Measurements from ENCODE around the gene ZNF554. TPM values are rescaled to one million over a fixed set of nuclear protein-coding genes. Genes with fewer than 3 reads are reported as not detected.
"Not testable (repeated sequence)": the region's sequence is repeated elsewhere in the genome, so short reads cannot be mapped to it uniquely, and the experiment has no call there.

ZNF554 gene
- total and polyA plus RNA-seq, 4 donors: 0.38 to 6.1 (median 3.9) TPM

GRCh38 chr19:2790194-2790556 is 29.5 kb upstream of the ZNF554 start:
- WGBS, 2 donors: 91 to 96% methylated on average over 14 of the region's 14 CpGs

GRCh38 chr19:2790557-2791271 is 29.0 kb upstream of the ZNF554 start:
- Histone ChIP-seq H3K4me3 (ENCODE audit: low read length in 2 of 2) (no peak overlapping the region), H3K9me3 (ENCODE audit: control insufficient read depth, low read length) (no peaks in the 10 kb centered on the region), H3K27ac (ENCODE audit: low read depth in 1 of 2, low read length in 2 of 2) (no peak overlapping the region), H3K4me1 (ENCODE audit: control insufficient read depth in 1 of 2, insufficient read depth in 2 of 2, low read length in 2 of 2) (no peaks in the 10 kb centered on the region), H3K27me3 (ENCODE audit: control insufficient read depth in 1 of 2, insufficient read depth in 2 of 2, low read length in 1 of 2) (no peaks in the 10 kb centered on the region), H3K36me3 (ENCODE audit: control insufficient read depth in 1 of 2, insufficient read depth in 2 of 2, low read length in 1 of 2) (no peaks in the 10 kb centered on the region)
- DNase-seq (no peak), ATAC-seq (ENCODE audit: low FRiP score) (no peak)
- intact Hi-C loops (cut with DNase I): no loop called here
- WGBS, 2 donors: 93 to 95% methylated on average over 31 to 32 of the region's 32 CpGs

More at GRCh38 chr19:2790194-2790556, 29.5 kb upstream of the ZNF554 start:
- no peak for DNase-seq
- Histone ChIP-seq H3K36me3 (ENCODE audit: control insufficient read depth in 1 of 2, insufficient read depth in 2 of 2, low read length in 1 of 2) (no peaks in the 10 kb centered on the region), H3K4me1 (ENCODE audit: control insufficient read depth in 1 of 2, insufficient read depth in 2 of 2, low read length in 2 of 2) (no peaks in the 10 kb centered on the region), H3K27ac (ENCODE audit: low read depth in 1 of 2, low read length in 2 of 2) (no peak overlapping the region), H3K9me3 (ENCODE audit: control insufficient read depth, low read length) (no peaks in the 10 kb centered on the region), H3K4me3 (ENCODE audit: low read length in 2 of 2) (no peak overlapping the region), H3K27me3 (ENCODE audit: control insufficient read depth in 1 of 2, insufficient read depth in 2 of 2, low read length in 1 of 2) (no peaks in the 10 kb centered on the region)
- intact Hi-C loops (cut with DNase I): no loop called here
- no peak for ATAC-seq (ENCODE audit: low FRiP score)

- DNase-seq (no peak), ATAC-seq (ENCODE audit: low FRiP score) (no peak)
- Histone ChIP-seq H3K36me3 (ENCODE audit: control insufficient read depth in 1 of 2, insufficient read depth in 2 of 2, low read length in 1 of 2) (no peaks in the 10 kb centered on the region), H3K9me3 (ENCODE audit: control insufficient read depth, low read length) (no peaks in the 10 kb centered on the region), H3K4me3 (ENCODE audit: low read length in 2 of 2) (no peak overlapping the region), H3K27ac (ENCODE audit: low read depth in 1 of 2, low read length in 2 of 2) (no peak overlapping the region), H3K27me3 (ENCODE audit: control insufficient read depth in 1 of 2, insufficient read depth in 2 of 2, low read length in 1 of 2) (no peaks in the 10 kb centered on the region), H3K4me1 (ENCODE audit: control insufficient read depth in 1 of 2, insufficient read depth in 2 of 2, low read length in 2 of 2) (no peaks in the 10 kb centered on the region)
- WGBS, 2 donors: 92 to 96% methylated on average over 16 of the region's 16 CpGs
- intact Hi-C loops (cut with DNase I): no loop called here
These were observed 28.2 kb upstream of the ZNF554 start for GRCh38 chr19:2791440-2791839.

GRCh38 chr19:2791876-2792275 is 27.8 kb upstream of the ZNF554 start:
- Histone ChIP-seq H3K27ac (ENCODE audit: low read depth in 1 of 2, low read length in 2 of 2) (no peak overlapping the region), H3K27me3 (ENCODE audit: control insufficient read depth in 1 of 2, insufficient read depth in 2 of 2, low read length in 1 of 2) (no peaks in the 10 kb centered on the region), H3K4me1 (ENCODE audit: control insufficient read depth in 1 of 2, insufficient read depth in 2 of 2, low read length in 2 of 2) (no peaks in the 10 kb centered on the region), H3K9me3 (ENCODE audit: control insufficient read depth, low read length) (no peaks in the 10 kb centered on the region), H3K36me3 (ENCODE audit: control insufficient read depth in 1 of 2, insufficient read depth in 2 of 2, low read length in 1 of 2) (no peaks in the 10 kb centered on the region), H3K4me3 (ENCODE audit: low read length in 2 of 2) (no peak overlapping the region)
- intact Hi-C loops (cut with DNase I): no loop called here
- ATAC-seq (ENCODE audit: low FRiP score) (no peak), DNase-seq (no peak)
- WGBS, 2 donors: 86 to 88% methylated on average over 16 of the region's 16 CpGs

GRCh38 chr19:2792666-2793065 is 27.0 kb upstream of the ZNF554 start:
- 94 to 95% methylated on average over 10 of the region's 10 CpGs for WGBS, 2 donors
- DNase-seq; ATAC-seq (ENCODE audit: low FRiP score); H3K27me3 ChIP-seq (ENCODE audit: control insufficient read depth in 1 of 2, insufficient read depth in 2 of 2, low read length in 1 of 2); H3K4me1 ChIP-seq (ENCODE audit: control insufficient read depth in 1 of 2, insufficient read depth in 2 of 2, low read length in 2 of 2); H3K36me3 ChIP-seq (ENCODE audit: control insufficient read depth in 1 of 2, insufficient read depth in 2 of 2, low read length in 1 of 2); H3K27ac ChIP-seq (ENCODE audit: low read depth in 1 of 2, low read length in 2 of 2); H3K9me3 ChIP-seq (ENCODE audit: control insufficient read depth, low read length); H3K4me3 ChIP-seq (ENCODE audit: low read length in 2 of 2); intact Hi-C loops (cut with DNase I): not testable (repeated sequence)

GRCh38 chr19:2793126-2793525 is 26.5 kb upstream of the ZNF554 start:
- H3K27me3 ChIP-seq (ENCODE audit: control insufficient read depth in 1 of 2, insufficient read depth in 2 of 2, low read length in 1 of 2): no peaks in the 10 kb centered on the region
- H3K4me1 ChIP-seq (ENCODE audit: control insufficient read depth in 1 of 2, insufficient read depth in 2 of 2, low read length in 2 of 2): no peaks in the 10 kb centered on the region
- no peaks in the 10 kb centered on the region for H3K36me3 ChIP-seq (ENCODE audit: control insufficient read depth in 1 of 2, insufficient read depth in 2 of 2, low read length in 1 of 2)
- ATAC-seq (ENCODE audit: low FRiP score): no peak
- no peak for DNase-seq
- 96 to 97% methylated on average over 7 of the region's 7 CpGs for WGBS, 2 donors
- intact Hi-C loops (cut with DNase I): no loop called here
- no peaks in the 10 kb centered on the region for H3K9me3 ChIP-seq (ENCODE audit: control insufficient read depth, low read length)
- H3K27ac ChIP-seq (ENCODE audit: low read depth in 1 of 2, low read length in 2 of 2): no peak overlapping the region
- no peak overlapping the region for H3K4me3 ChIP-seq (ENCODE audit: low read length in 2 of 2)

- 95 to 97% methylated on average over 12 of the region's 12 CpGs for WGBS, 2 donors
- DNase-seq (no peak), ATAC-seq (ENCODE audit: low FRiP score) (no peak)
- Histone ChIP-seq H3K27ac (ENCODE audit: low read depth in 1 of 2, low read length in 2 of 2) (no peak overlapping the region), H3K27me3 (ENCODE audit: control insufficient read depth in 1 of 2, insufficient read depth in 2 of 2, low read length in 1 of 2) (no peaks in the 10 kb centered on the region), H3K4me1 (ENCODE audit: control insufficient read depth in 1 of 2, insufficient read depth in 2 of 2, low read length in 2 of 2) (no peaks in the 10 kb centered on the region), H3K9me3 (ENCODE audit: control insufficient read depth, low read length) (no peaks in the 10 kb centered on the region), H3K4me3 (ENCODE audit: low read length in 2 of 2) (no peak overlapping the region), H3K36me3 (ENCODE audit: control insufficient read depth in 1 of 2, insufficient read depth in 2 of 2, low read length in 1 of 2) (no peaks in the 10 kb centered on the region)
- intact Hi-C loops (cut with DNase I): no loop called here
These were observed 26.1 kb upstream of the ZNF554 start for GRCh38 chr19:2793577-2793976.

GRCh38 chr19:2795827-2796658 is 23.6 kb upstream of the ZNF554 start:
- no peak for DNase-seq
- no peaks in the 10 kb centered on the region for H3K36me3 ChIP-seq (ENCODE audit: control insufficient read depth in 1 of 2, insufficient read depth in 2 of 2, low read length in 1 of 2)
- H3K9me3 ChIP-seq (ENCODE audit: control insufficient read depth, low read length): no peaks in the 10 kb centered on the region
- ATAC-seq (ENCODE audit: low FRiP score): no peak
- intact Hi-C loops (cut with DNase I): no loop called here
- H3K27ac ChIP-seq (ENCODE audit: low read depth in 1 of 2, low read length in 2 of 2): no peak overlapping the region
- WGBS, 2 donors: 92 to 95% methylated on average over 27 of the region's 27 CpGs
- H3K27me3 ChIP-seq (ENCODE audit: control insufficient read depth in 1 of 2, insufficient read depth in 2 of 2, low read length in 1 of 2): no peaks in the 10 kb centered on the region
- H3K4me1 ChIP-seq (ENCODE audit: control insufficient read depth in 1 of 2, insufficient read depth in 2 of 2, low read length in 2 of 2): no peaks in the 10 kb centered on the region
- no peak overlapping the region for H3K4me3 ChIP-seq (ENCODE audit: low read length in 2 of 2)

All from aorta (tissue), 5 donors.